ENCODE data around the gene ANKMY1. TPM values are rescaled to one million over a fixed set of nuclear protein-coding genes. Genes with fewer than 3 reads are reported as not detected.

ANKMY1 gene
- total and polyA plus RNA-seq, 2 of the 13 experiments (the other 11 are each of a cell fraction or from before 2014, with no cell fraction given) = 11.7 to 18.8 TPM

DNA sequence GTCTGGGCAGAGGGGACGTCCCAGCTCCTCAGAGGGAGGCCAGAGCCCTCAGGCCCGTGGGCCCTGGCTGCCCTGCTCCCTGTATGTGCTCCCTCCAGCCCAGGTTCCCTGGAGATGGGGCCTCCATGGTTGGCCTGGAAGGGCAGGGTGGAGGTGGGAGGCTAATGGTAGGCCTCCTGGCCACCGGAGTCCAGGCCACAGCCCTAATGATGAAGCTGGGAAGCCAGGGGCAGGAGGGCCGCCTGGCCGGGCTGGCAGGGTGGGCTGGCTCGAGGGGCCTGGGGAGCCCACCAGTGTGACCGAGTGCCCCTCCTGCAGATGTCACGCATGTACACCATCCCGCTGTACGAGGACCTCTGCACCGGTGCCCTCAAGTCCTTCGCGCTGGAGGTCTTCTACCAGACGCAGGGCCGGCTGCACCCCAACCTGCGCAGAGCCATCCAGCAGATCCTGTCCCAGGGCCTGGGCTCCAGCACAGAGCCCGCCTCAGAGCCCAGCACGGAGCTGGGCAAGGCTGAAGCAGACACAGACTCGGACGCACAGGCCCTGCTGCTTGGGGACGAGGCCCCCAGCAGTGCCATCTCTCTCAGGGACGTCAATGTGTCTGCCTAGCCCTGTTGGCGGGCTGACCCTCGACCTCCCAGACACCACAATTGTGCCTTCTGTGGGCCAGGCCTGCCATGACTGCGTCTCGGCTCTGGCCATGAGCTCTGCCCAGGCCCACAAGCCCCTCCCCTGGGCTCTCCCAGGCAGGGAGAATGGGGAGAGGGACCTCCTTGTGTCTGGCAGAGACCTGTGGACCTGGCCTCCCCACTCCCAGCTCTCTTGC is 19.7 kb upstream of the ANKMY1 start (continued):
- TF ChIP-seq, protein P1, sequence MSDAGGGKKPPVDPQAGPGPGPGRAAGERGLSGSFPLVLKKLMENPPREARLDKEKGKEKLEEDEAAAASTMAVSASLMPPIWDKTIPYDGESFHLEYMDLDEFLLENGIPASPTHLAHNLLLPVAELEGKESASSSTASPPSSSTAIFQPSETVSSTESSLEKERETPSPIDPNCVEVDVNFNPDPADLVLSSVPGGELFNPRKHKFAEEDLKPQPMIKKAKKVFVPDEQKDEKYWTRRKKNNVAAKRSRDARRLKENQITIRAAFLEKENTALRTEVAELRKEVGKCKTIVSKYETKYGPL (CRISPR knock-in tag; IDR thresholded peaks at IDR 0.05) = no peak
- TF ChIP-seq NFIC (IDR thresholded peaks at IDR 0.05; ENCODE audit: low read length) (no peak), ZNF652 (CRISPR knock-in tag; IDR thresholded peaks at IDR 0.05; ENCODE audit: borderline replicate concordance, low read depth) (no peak), RELA (CRISPR knock-in tag; IDR thresholded peaks at IDR 0.05) (no peak), ZNF235 (CRISPR knock-in tag; IDR thresholded peaks at IDR 0.05; ENCODE audit: borderline replicate concordance) (no peak), NR1H2 (CRISPR knock-in tag; IDR thresholded peaks at IDR 0.05; ENCODE audit: borderline replicate concordance, low read depth) (no peak), SPEN (CRISPR knock-in tag; IDR thresholded peaks at IDR 0.05; ENCODE audit: low read depth) (no peak), HOXA3 (CRISPR knock-in tag; IDR thresholded peaks at IDR 0.05) (no peak), HOXA9 (CRISPR knock-in tag; IDR thresholded peaks at IDR 0.05; ENCODE audit: borderline replicate concordance) (no peak), ZNF558 (CRISPR knock-in tag; IDR thresholded peaks at IDR 0.05; ENCODE audit: borderline replicate concordance) (no peak), RBAK (CRISPR knock-in tag; IDR thresholded peaks at IDR 0.05) (no peak), PITX1 (CRISPR knock-in tag; IDR thresholded peaks at IDR 0.05) (0 out of 2 replicates have a peak, but pooled peaks have one; percentile 21), RFX3 (CRISPR knock-in tag; IDR thresholded peaks at IDR 0.05) (no peak), ZNF10 (CRISPR knock-in tag; IDR thresholded peaks at IDR 0.05; ENCODE audit: borderline replicate concordance, low read depth) (no peak), HOXD1 (CRISPR knock-in tag; IDR thresholded peaks at IDR 0.05) (no peak), REXO4 (CRISPR knock-in tag; IDR thresholded peaks at IDR 0.05; ENCODE audit: borderline replicate concordance) (0 out of 2 replicates have a peak, but pooled peaks have one; percentile 24), TCF7L2 (IDR thresholded peaks at IDR 0.05; ENCODE audit: low read depth, low read length) (no peak), AGO2 (optimal IDR thresholded peaks at IDR 0.05; ENCODE audit: low read depth, low read length) (peak; percentile 43)
- TF ChIP-seq, protein P2, sequence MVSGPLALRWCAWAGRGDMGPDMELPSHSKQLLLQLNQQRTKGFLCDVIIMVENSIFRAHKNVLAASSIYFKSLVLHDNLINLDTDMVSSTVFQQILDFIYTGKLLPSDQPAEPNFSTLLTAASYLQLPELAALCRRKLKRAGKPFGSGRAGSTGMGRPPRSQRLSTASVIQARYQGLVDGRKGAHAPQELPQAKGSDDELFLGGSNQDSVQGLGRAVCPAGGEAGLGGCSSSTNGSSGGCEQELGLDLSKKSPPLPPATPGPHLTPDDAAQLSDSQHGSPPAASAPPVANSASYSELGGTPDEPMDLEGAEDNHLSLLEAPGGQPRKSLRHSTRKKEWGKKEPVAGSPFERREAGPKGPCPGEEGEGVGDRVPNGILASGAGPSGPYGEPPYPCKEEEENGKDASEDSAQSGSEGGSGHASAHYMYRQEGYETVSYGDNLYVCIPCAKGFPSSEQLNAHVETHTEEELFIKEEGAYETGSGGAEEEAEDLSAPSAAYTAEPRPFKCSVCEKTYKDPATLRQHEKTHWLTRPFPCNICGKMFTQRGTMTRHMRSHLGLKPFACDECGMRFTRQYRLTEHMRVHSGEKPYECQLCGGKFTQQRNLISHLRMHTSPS (CRISPR knock-in tag; IDR thresholded peaks at IDR 0.05; ENCODE audit: low read depth) = no peak
- TF ChIP-seq, protein P3, sequence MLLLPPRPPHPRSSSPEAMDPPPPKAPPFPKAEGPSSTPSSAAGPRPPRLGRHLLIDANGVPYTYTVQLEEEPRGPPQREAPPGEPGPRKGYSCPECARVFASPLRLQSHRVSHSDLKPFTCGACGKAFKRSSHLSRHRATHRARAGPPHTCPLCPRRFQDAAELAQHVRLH (CRISPR knock-in tag; IDR thresholded peaks at IDR 0.05; ENCODE audit: borderline replicate concordance, low read depth) = no peak

Data from HepG2 (cell line).